GM15510 (cell line): ENCODE results near the gene SND1.

Source experiments
- POLR2A ChIP-seq: IDR thresholded peaks from 3 replicates; pipeline ENCODE4 v1.6.1; 2011; ENCODE audit warnings: borderline replicate concordance; ENCODE audit not compliant: insufficient read length; ENCODE audit errors: extremely low read depth

The SND1 gene

DNA sequence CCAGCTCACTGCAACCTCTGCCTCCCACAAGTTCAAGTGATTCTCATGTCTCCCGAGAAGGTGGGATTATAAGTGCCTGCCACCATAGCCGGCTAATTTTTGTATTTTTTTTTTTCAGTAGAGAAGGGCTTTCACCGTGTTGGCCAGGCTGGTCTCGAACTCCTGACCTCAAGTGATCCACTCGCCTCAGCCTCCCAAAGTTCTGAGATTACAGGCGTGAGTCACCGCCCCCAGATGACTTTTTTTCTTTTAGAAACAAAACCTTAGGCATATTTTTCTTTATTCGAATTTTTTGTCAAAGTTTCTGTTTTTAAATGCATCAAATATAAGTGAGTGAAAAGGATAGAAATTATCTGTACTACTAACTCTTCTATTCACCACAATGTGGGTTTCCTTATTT is 266.1 kb downstream of the SND1 start:
- TF ChIP-seq POLR2A: no peak

DNA sequence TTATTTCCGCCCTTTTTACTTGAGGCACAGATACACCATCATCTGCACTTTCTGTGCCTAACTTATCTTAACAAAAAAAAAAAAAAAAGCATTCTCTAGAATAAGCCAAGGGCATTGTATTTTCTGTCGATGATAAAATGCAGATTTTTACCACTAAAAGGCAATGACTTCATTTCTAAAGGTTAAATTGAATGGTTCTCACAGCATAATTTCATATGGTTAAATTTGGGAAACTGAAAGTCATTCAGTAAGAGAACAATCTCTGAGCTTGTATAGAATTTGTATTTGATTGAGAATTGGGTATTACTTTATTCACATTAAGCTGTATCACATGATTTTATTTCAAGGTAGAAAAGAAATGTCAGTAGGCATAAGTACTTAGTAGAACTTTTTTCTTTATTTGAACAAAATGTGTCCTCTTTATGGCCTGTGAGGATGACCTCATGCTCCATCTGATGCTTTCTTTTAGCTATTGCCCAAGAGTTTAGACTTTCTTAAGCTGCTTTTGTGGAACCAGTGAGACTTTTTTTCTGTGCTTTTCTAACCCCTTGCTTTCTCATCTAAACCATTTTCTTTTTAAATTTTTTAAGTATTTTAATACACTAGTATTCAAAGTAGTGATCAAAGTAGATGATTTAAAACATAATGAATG is 268.9 kb downstream of the SND1 start:
- no peak for TF ChIP-seq POLR2A

DNA sequence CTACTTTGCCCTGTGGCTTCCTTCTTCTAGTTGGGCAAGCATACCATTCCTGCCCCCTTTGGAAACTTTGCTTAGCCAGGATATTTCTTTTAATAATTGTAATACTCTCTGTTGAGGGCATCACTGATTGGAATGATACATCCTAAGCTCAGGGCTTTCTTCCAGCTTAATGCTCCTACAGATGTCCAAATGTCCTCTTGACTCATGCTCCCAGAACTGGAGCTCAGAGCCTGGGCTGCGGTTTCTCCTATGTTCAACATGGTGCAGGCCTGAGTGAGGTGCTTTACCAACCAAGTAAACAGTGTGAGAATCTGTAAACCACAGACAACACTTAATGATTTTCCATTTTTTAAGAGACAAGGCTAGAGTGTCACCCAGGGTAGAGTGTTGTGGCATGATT is 270.7 kb downstream of the SND1 start:
- no peak for TF ChIP-seq POLR2A

DNA sequence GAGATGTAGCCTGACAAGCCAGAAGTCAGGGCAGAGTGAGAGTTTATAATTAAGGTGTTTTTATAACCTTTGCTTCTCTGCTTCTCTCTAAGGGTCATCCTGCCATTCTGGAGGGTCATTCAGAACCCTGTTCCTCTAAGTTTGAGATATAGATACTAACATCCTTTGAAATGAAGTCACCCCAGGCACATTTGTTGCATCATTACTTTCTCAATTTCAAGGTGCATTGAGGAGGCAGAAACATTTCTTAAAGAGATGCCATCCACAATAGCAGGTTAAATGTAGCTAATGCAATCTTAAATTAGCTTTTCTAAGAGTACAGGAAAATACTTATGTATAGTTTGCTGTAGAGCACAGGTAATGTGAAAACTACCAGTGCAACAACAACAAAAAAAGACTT is 272.9 kb downstream of the SND1 start:
- TF ChIP-seq POLR2A: no peak

- no peak for TF ChIP-seq POLR2A
Observed at GRCh38 chr7:127927348-127927696, 275.3 kb downstream of the SND1 start.

DNA sequence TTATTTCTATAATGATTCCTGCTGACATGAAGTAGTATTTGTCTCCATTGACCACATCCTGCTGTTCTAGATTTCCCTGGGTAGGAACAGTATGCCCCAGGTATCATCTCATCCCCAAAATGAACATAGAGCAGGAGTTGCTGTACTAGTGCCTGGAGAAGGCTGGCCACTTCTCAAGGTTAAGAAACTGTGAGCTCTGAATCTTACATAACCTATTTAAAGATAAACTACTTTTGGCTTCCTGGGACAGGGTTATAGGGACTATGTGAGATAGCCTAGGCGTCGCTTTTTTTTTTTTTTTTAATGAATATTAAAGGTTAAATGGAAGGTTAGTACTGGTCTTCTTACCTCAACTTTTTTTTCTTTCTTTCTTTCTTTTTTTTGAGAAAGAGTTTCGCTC is 276.2 kb downstream of the SND1 start:
- no peak for TF ChIP-seq POLR2A

GRCh38 chr7:127928852-127929251 is 276.9 kb downstream of the SND1 start:
- TF ChIP-seq POLR2A: no peak

- no peak for TF ChIP-seq POLR2A
Observed at GRCh38 chr7:127930341-127931328, 278.6 kb downstream of the SND1 start.

- TF ChIP-seq POLR2A: no peak
Observed at GRCh38 chr7:127932076-127932475, 280.1 kb downstream of the SND1 start.

DNA sequence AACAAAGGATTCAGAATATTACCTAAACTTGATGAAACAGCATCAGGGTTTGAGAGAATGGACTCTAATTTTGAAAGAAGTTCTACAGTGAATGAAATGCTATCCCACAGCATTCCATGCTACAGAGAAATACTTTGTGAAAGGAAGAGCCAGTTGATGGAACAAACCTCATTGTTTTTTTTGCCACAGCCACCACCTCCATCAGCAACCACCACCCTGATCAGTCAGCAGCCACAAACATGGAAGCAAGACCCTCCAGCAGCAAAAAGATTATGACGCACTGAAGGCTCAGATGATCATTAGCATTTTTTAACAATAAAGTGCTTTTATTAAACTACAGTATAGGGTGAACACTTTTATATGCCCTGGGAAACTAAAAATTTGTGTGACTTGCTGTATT is 280.5 kb downstream of the SND1 start:
- TF ChIP-seq POLR2A: no peak

DNA sequence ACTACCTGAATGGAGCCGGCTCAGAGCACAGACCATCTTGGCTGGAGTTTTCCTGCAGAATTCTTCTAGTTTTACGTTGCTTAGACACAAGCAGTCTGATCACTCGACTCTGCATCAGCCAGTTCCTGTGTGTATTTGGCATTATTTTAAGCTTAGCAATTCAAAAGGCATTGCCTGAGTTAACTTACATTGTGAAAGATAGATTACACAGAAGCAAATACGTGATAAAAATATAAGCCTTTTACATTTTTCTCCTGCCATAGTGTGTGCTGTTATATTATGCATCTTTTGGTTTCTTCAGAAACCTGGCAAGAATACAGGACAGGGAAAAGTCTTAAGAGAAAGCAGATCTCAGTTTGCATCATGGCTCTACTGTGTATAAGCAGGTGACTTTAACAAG is 281.2 kb downstream of the SND1 start:
- no peak for TF ChIP-seq POLR2A

- no peak for TF ChIP-seq POLR2A
Observed at GRCh38 chr7:127934711-127935110, 282.7 kb downstream of the SND1 start.

DNA sequence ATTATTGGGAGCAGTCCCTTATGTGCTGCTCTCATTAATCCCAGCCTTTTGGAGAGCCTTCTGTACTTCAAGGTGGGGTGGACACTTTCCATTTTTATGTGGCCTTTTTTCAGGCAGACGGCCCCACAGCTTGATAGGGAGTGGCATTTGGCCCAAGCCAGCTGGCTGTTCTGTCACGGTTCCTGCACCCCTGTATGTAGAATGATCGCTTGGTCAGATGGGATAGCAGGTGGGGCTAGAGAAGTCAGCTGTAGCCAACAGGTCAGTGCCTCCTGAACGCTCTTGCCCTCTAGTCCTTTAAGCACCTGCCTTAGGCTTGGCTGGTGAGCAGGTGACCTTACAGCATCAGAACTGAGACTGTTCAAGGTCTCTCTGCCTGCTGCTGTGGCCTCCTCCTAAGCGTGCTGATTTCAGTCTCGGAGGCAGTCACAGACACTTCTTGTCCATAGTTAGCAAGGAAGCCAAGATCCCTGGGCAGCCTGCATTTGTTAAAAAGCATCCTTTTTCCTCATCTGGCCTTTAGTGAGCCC is 283.9 kb downstream of the SND1 start:
- no peak for TF ChIP-seq POLR2A

GRCh38 chr7:127937066-127937680 is 285.2 kb downstream of the SND1 start:
- TF ChIP-seq POLR2A: no peak

DNA sequence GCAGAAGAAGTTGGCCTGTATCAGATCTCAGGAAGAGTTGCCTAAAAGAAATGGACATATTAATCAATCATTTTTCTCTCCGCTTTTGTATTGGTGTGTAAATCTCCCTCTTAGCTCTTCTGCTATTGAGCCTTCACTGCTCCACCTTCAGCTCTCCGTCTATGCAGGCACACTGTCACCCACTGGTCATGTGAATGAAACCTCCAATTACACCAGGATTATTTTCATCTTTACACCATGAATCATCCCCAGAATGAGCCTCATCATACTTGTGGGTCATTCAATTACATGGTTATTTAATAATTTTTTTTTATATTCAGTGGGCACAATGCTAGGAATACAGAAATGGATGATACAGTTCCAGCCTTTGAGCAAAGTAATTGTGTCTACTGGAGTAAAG is 286.6 kb downstream of the SND1 start:
- TF ChIP-seq POLR2A: no peak
